HEK293 (cell line): ENCODE data around the gene FRMD5.

ENCODE experiments used
- CTCF ChIA-PET: fragments of 350-600 bp; formaldehyde crosslinking; extraction: SDS; loops from one replicate; lab custom pipeline; 2021; ENCODE audit warnings: antibody characterized with exemption; lab: Yijun Ruan, JAX
- POLR2A ChIA-PET: fragments of 300-600 bp; formaldehyde crosslinking; extraction: SDS; loops from one replicate; lab custom pipeline; 2020; ENCODE audit warnings: antibody characterized with exemption, inconsistent platforms; lab: Yijun Ruan, JAX
- H3K27ac ChIP-seq: fragments of 200-500 bp; sonication (Bioruptor generic); 2 replicates; pipeline ENCODE4 v1.5.1; 2014; ENCODE audit warnings: low read depth, low read length, control low read depth, inconsistent platforms; ENCODE audit errors: extremely low read depth
- H3K36me3 ChIP-seq, 2 experiments: fragments of 200-500 bp in 1 of 2; sonication (Bioruptor generic) in 1 of 2; 1 replicate in 1 of 2; 2 replicates in 1 of 2; pipeline ENCODE4 v1.5.1; 2014 to 2017; ENCODE audit warnings: inconsistent platforms in 2 of 2, low read length in 2 of 2; ENCODE audit not compliant: control insufficient read depth in 2 of 2, insufficient read depth in 1 of 2
- H3K4me1 ChIP-seq: fragments of 200-500 bp; sonication (Bioruptor generic); 2 replicates; pipeline ENCODE4 v1.5.1; 2014; ENCODE audit warnings: mild to moderate bottlenecking, low read length, inconsistent platforms; ENCODE audit not compliant: control insufficient read depth, insufficient read depth
- H3K4me3 ChIP-seq: 2 replicates; pipeline ENCODE4 v1.5.1; 2011; ENCODE audit warnings: low read depth, mild to moderate bottlenecking, control low read depth, low read length, moderate library complexity
- H3K9me3 ChIP-seq: fragments of 200-500 bp; sonication (Bioruptor generic); 2 replicates; pipeline ENCODE4 v1.5.1; 2014; ENCODE audit warnings: low read depth, low read length, inconsistent platforms; ENCODE audit not compliant: control insufficient read depth, insufficient read depth
- HOXD13 ChIP-seq: sonication (generic); formaldehyde crosslinking; IDR thresholded peaks from 2 replicates; pipeline ENCODE4 v1.8.0; 2022; ENCODE audit warnings: missing genetic modification reagents, borderline replicate concordance
- OSR2 ChIP-seq: fragments of 450-650 bp; formaldehyde crosslinking; IDR thresholded peaks from 2 replicates; pipeline ENCODE4 v1.5.1; 2016; ENCODE audit warnings: missing biosample characterization, missing genetic modification characterization
- OVOL3 ChIP-seq: fragments of 450-650 bp; formaldehyde crosslinking; IDR thresholded peaks from 2 replicates; pipeline ENCODE4 v1.5.1; 2016; ENCODE audit warnings: missing biosample characterization, missing genetic modification characterization
- REPIN1 ChIP-seq: fragments of 450-650 bp; formaldehyde crosslinking; IDR thresholded peaks from 2 replicates; pipeline ENCODE4 v1.5.1; 2017; ENCODE audit warnings: missing biosample characterization, missing genetic modification characterization, low read depth
- SCRT1 ChIP-seq: fragments of 450-650 bp; formaldehyde crosslinking; IDR thresholded peaks from 2 replicates; pipeline ENCODE4 v1.5.1; 2016; ENCODE audit warnings: missing biosample characterization, missing genetic modification characterization, borderline replicate concordance
- TRIM28 ChIP-seq: IDR thresholded peaks from 2 replicates; pipeline ENCODE4 v1.6.1; 2011; ENCODE audit warnings: low read length, control low read depth, borderline replicate concordance
- ZIC2 ChIP-seq: fragments of 450-650 bp; formaldehyde crosslinking; IDR thresholded peaks from 2 replicates; pipeline ENCODE4 v1.5.1; 2016; ENCODE audit warnings: missing biosample characterization, missing genetic modification characterization
- ZNF248 ChIP-seq: fragments of 450-650 bp; formaldehyde crosslinking; IDR thresholded peaks from 2 replicates; pipeline ENCODE4 v1.5.1; 2017; ENCODE audit warnings: missing biosample characterization, missing genetic modification characterization
- ZNF423 ChIP-seq: fragments of 450-650 bp; formaldehyde crosslinking; IDR thresholded peaks from 2 replicates; pipeline ENCODE4 v1.5.1; 2016; ENCODE audit warnings: missing biosample characterization, missing genetic modification characterization
- ZNF707 ChIP-seq: fragments of 450-650 bp; formaldehyde crosslinking; IDR thresholded peaks from 2 replicates; pipeline ENCODE4 v1.5.1; 2016; ENCODE audit warnings: missing biosample characterization, missing genetic modification characterization
- ZSCAN23 ChIP-seq: fragments of 450-650 bp; formaldehyde crosslinking; IDR thresholded peaks from 2 replicates; pipeline ENCODE4 v1.5.1; 2016; ENCODE audit warnings: missing biosample characterization, missing genetic modification characterization
- ZXDB ChIP-seq: fragments of 450-650 bp; formaldehyde crosslinking; IDR thresholded peaks from 2 replicates; pipeline ENCODE4 v1.5.1; 2016; ENCODE audit warnings: missing biosample characterization, missing genetic modification characterization
- TF ChIP-seq, protein P1 (sequence below): sonication (generic); formaldehyde crosslinking; IDR thresholded peaks from 2 replicates; pipeline ENCODE4 v1.8.1; 2022; ENCODE audit warnings: mild to moderate bottlenecking, moderate library complexity, missing genetic modification reagents
- TF ChIP-seq, protein P2 (sequence below): fragments of 450-650 bp; formaldehyde crosslinking; IDR thresholded peaks from 2 replicates; pipeline ENCODE4 v1.5.1; 2017; ENCODE audit warnings: missing biosample characterization, missing genetic modification characterization
- TF ChIP-seq, protein P3 (sequence below): fragments of 450-650 bp; formaldehyde crosslinking; IDR thresholded peaks from 2 replicates; pipeline ENCODE4 v1.5.1; 2016; ENCODE audit warnings: missing biosample characterization, missing genetic modification characterization
- TF ChIP-seq, protein P4 (sequence below): fragments of 450-650 bp; formaldehyde crosslinking; IDR thresholded peaks from 2 replicates; pipeline ENCODE4 v1.5.1; 2016; ENCODE audit warnings: missing biosample characterization, missing genetic modification characterization, borderline replicate concordance
- TF ChIP-seq, protein P5 (sequence below): fragments of 450-650 bp; formaldehyde crosslinking; IDR thresholded peaks from 2 replicates; pipeline ENCODE4 v1.5.1; 2016; ENCODE audit warnings: missing biosample characterization, missing genetic modification characterization
- TF ChIP-seq, protein P6 (sequence below): fragments of 450-650 bp; formaldehyde crosslinking; IDR thresholded peaks from 2 replicates; pipeline ENCODE4 v1.5.1; 2016; ENCODE audit warnings: missing biosample characterization, missing genetic modification characterization

FRMD5 gene

DNA sequence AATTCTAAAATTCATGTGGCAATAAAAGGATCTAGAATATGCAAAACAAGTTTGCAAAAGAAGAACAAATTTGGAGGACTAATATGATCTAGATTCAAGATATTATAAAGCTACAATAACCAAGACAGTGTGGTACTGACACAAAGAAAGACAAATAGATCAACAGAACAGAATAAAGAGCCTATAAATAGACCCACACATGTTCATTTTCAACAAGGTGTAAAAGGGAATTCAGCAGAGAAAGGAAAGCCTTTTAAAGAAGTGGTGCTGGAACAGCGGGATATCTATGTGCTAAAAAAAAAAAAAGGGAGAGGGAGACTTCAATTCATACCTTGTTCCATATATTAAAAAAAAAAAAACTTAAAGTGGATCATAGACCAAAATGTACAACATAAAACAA lies 219.3 kb downstream of the FRMD5 start (continued):
- TF ChIP-seq OVOL3: no peak
- no peak for TF ChIP-seq SCRT1 (tag by site-specific recombination)
- TF ChIP-seq, all 188 proteins: peak for 0

DNA sequence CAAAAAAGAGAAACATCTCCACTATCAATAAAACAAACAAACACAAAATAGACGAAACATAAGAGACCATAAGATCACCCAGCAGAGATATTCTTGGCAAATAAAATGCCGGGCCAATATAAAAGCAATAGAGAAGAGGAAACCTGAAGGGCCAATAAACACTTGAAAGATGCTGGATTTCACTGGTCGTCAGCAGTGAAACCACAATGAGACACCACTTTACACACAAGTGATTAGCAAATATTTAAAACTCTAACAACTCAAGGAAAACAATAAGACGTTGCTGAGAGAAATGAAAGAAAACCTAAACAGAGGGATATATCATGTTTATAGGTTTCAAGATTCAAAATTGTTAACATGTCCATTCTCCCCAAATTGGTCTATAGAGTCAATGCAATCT lies 219.7 kb downstream of the FRMD5 start:
- H3K27ac ChIP-seq: no peak overlapping the region
- no peaks in the 10 kb centered on the region for H3K36me3 ChIP-seq
- CTCF ChIA-PET: interaction anchor here (0.6 to 0.8 kb wide), 2 partner anchors 72 to 91 kb away, joined by 3 read pairs; no protein-coding TSS in a partner anchor
- H3K4me1 ChIP-seq: peaks cover 11% of the 10 kb centered on the region
- no peaks in the 10 kb centered on the region for H3K9me3 ChIP-seq
- TF ChIP-seq HOXD13: no peak
- TF ChIP-seq, protein P1, sequence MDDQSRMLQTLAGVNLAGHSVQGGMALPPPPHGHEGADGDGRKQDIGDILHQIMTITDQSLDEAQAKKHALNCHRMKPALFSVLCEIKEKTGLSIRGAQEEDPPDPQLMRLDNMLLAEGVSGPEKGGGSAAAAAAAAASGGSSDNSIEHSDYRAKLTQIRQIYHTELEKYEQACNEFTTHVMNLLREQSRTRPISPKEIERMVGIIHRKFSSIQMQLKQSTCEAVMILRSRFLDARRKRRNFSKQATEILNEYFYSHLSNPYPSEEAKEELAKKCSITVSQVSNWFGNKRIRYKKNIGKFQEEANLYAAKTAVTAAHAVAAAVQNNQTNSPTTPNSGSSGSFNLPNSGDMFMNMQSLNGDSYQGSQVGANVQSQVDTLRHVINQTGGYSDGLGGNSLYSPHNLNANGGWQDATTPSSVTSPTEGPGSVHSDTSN (CRISPR knock-in tag): no peak
- TF ChIP-seq REPIN1: no peak
- 0 out of 2 replicates have a peak, but pooled peaks have one; percentile 8 for TF ChIP-seq ZXDB (tag by site-specific recombination)
- TF ChIP-seq, protein P2, sequence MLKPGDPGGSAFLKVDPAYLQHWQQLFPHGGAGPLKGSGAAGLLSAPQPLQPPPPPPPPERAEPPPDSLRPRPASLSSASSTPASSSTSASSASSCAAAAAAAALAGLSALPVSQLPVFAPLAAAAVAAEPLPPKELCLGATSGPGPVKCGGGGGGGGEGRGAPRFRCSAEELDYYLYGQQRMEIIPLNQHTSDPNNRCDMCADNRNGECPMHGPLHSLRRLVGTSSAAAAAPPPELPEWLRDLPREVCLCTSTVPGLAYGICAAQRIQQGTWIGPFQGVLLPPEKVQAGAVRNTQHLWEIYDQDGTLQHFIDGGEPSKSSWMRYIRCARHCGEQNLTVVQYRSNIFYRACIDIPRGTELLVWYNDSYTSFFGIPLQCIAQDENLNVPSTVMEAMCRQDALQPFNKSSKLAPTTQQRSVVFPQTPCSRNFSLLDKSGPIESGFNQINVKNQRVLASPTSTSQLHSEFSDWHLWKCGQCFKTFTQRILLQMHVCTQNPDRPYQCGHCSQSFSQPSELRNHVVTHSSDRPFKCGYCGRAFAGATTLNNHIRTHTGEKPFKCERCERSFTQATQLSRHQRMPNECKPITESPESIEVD: peak; percentile 54
- no peak overlapping the region for H3K4me3 ChIP-seq
- POLR2A ChIA-PET: no interaction called here

DNA sequence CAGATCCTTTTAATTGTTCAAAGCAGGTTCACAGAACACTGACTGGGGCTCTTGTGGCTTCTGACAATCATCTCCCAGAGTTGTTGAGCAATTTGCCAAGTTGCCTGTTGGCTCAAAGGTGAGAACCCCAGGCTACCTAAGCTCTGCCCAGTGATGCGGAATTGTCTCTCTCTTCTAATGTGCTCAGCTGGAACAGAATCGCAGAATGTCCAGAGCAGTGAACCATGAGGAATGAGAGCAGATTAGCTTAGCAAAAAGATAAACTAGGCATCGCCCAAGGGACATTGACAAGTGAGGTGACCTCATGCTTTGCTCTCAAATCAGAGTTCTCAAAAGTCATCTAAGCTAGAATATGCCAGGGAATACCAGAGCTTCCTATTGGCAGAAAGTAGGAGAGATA lies 220.2 kb downstream of the FRMD5 start:
- ChIA-PET POLR2A (no interaction called here), CTCF (interaction anchor here (0.6 to 0.8 kb wide), 3 partner anchors 73 to 199 kb away, joined by 3 read pairs; no protein-coding TSS in a partner anchor)
- Histone ChIP-seq H3K4me1 (peaks cover 11% of the 10 kb centered on the region), H3K9me3 (no peaks in the 10 kb centered on the region), H3K27ac (no peak overlapping the region), H3K36me3 (no peaks in the 10 kb centered on the region), H3K4me3 (no peak overlapping the region)
- TF ChIP-seq ZNF707 (tag by site-specific recombination) (no peak), ZNF423 (tag by site-specific recombination) (no peak), ZIC2 (tag by site-specific recombination) (0 out of 2 replicates have a peak, but pooled peaks have one; percentile 17), ZNF248 (tag by site-specific recombination) (no peak), ZSCAN23 (tag by site-specific recombination) (no peak), OSR2 (tag by site-specific recombination) (peak; percentile 16; the same call in 1 of the 2 replicates), SCRT1 (tag by site-specific recombination) (no peak), TRIM28 (peak; percentile 83)
- TF ChIP-seq, protein P3, sequence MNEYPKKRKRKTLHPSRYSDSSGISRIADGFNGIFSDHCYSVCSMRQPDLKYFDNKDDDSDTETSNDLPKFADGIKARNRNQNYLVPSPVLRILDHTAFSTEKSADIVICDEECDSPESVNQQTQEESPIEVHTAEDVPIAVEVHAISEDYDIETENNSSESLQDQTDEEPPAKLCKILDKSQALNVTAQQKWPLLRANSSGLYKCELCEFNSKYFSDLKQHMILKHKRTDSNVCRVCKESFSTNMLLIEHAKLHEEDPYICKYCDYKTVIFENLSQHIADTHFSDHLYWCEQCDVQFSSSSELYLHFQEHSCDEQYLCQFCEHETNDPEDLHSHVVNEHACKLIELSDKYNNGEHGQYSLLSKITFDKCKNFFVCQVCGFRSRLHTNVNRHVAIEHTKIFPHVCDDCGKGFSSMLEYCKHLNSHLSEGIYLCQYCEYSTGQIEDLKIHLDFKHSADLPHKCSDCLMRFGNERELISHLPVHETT (tag by site-specific recombination): peak; percentile 46; the same call in 1 of the 2 replicates
- TF ChIP-seq, protein P4, sequence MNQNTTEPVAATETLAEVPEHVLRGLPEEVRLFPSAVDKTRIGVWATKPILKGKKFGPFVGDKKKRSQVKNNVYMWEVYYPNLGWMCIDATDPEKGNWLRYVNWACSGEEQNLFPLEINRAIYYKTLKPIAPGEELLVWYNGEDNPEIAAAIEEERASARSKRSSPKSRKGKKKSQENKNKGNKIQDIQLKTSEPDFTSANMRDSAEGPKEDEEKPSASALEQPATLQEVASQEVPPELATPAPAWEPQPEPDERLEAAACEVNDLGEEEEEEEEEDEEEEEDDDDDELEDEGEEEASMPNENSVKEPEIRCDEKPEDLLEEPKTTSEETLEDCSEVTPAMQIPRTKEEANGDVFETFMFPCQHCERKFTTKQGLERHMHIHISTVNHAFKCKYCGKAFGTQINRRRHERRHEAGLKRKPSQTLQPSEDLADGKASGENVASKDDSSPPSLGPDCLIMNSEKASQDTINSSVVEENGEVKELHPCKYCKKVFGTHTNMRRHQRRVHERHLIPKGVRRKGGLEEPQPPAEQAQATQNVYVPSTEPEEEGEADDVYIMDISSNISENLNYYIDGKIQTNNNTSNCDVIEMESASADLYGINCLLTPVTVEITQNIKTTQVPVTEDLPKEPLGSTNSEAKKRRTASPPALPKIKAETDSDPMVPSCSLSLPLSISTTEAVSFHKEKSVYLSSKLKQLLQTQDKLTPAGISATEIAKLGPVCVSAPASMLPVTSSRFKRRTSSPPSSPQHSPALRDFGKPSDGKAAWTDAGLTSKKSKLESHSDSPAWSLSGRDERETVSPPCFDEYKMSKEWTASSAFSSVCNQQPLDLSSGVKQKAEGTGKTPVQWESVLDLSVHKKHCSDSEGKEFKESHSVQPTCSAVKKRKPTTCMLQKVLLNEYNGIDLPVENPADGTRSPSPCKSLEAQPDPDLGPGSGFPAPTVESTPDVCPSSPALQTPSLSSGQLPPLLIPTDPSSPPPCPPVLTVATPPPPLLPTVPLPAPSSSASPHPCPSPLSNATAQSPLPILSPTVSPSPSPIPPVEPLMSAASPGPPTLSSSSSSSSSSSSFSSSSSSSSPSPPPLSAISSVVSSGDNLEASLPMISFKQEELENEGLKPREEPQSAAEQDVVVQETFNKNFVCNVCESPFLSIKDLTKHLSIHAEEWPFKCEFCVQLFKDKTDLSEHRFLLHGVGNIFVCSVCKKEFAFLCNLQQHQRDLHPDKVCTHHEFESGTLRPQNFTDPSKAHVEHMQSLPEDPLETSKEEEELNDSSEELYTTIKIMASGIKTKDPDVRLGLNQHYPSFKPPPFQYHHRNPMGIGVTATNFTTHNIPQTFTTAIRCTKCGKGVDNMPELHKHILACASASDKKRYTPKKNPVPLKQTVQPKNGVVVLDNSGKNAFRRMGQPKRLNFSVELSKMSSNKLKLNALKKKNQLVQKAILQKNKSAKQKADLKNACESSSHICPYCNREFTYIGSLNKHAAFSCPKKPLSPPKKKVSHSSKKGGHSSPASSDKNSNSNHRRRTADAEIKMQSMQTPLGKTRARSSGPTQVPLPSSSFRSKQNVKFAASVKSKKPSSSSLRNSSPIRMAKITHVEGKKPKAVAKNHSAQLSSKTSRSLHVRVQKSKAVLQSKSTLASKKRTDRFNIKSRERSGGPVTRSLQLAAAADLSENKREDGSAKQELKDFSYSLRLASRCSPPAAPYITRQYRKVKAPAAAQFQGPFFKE: no peak
- TF ChIP-seq, protein P5, sequence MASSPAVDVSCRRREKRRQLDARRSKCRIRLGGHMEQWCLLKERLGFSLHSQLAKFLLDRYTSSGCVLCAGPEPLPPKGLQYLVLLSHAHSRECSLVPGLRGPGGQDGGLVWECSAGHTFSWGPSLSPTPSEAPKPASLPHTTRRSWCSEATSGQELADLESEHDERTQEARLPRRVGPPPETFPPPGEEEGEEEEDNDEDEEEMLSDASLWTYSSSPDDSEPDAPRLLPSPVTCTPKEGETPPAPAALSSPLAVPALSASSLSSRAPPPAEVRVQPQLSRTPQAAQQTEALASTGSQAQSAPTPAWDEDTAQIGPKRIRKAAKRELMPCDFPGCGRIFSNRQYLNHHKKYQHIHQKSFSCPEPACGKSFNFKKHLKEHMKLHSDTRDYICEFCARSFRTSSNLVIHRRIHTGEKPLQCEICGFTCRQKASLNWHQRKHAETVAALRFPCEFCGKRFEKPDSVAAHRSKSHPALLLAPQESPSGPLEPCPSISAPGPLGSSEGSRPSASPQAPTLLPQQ (tag by site-specific recombination): 0 out of 2 replicates have a peak, but pooled peaks have one; percentile 20
- TF ChIP-seq, protein P6, sequence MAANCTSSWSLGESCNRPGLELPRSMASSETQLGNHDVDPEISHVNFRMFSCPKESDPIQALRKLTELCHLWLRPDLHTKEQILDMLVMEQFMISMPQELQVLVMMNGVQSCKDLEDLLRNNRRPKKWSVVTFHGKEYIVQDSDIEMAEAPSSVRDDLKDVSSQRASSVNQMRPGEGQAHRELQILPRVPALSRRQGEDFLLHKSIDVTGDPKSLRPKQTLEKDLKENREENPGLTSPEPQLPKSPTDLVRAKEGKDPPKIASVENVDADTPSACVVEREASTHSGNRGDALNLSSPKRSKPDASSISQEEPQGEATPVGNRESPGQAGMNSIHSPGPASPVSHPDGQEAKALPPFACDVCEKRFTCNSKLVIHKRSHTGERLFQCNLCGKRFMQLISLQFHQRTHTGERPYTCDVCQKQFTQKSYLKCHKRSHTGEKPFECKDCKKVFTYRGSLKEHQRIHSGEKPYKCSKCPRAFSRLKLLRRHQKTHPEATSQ: no peak
